HG03565 (cell line): Measurements from ENCODE around the gene C8G.

ENCODE experiments used
- ATAC-seq: cut with Tn5 transposase; IDR thresholded peaks from one replicate; pipeline ENCODE4 v1.9.1; 2021; ENCODE audit warnings: mild to moderate bottlenecking, moderate library complexity; ENCODE audit not compliant: unreplicated experiment

C8G gene

DNA sequence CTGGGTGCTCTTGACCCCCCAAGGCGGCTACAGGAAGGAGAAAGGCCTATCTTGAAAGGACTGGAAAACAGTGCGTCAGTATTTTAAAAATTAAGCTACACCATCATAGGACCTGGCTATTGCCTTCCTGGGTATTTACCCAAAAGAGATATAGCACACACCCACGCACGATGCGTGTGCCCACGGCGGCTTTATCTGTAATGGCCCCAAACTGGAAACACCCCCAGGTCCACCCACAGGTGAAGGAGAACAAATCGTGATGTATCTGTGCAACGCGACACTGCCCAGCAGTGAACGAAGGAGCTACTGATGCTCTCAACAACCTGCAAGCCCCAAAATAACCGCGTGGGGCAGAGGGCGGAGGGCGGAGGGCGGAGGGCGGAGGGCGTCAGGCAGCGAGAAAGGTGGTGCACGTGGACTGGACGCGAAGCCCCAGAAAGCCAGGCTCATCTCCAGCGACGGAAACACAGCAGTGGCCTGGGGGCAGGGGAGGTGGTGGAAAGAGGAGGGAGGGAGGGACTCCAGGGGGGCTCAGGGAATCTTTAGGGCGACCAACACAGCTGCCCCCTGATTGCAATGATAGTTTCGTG, 19.9 kb downstream of the C8G start:
- no peak for ATAC-seq

DNA sequence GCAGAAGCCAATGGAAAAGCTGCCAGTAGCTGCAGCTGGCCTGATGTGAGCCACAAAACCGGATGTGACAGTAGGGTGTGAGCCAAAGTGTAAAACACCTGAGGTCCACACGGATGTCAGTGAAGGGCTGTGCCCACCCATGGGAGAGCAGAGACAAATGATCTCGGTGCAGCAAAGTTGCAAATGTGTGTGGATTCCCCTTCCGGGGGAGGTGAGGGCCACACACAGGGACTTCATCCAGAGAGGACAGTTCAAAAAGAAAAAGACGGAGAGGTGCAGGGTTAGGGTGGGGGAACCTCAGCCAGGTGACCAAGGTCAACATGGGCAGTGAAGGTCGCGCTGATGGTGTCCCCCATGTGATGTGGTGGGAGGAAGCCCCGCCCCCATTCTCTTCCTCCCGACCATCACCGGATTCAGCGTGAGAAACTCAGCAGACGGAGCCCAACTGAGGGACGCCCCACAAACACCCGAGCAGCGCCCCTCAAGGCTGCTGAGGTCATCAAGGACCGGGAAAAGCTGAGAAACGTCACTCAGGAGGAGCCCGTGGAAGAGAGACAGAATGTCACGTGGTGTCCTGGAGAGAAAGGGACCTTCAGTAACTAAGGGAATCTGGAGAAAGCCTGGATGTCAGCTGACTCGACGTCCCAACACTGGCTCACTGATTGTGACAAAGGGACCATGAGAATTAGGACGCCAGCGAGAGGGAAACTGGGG, 20.9 kb downstream of the C8G start:
- ATAC-seq, result no peak

DNA sequence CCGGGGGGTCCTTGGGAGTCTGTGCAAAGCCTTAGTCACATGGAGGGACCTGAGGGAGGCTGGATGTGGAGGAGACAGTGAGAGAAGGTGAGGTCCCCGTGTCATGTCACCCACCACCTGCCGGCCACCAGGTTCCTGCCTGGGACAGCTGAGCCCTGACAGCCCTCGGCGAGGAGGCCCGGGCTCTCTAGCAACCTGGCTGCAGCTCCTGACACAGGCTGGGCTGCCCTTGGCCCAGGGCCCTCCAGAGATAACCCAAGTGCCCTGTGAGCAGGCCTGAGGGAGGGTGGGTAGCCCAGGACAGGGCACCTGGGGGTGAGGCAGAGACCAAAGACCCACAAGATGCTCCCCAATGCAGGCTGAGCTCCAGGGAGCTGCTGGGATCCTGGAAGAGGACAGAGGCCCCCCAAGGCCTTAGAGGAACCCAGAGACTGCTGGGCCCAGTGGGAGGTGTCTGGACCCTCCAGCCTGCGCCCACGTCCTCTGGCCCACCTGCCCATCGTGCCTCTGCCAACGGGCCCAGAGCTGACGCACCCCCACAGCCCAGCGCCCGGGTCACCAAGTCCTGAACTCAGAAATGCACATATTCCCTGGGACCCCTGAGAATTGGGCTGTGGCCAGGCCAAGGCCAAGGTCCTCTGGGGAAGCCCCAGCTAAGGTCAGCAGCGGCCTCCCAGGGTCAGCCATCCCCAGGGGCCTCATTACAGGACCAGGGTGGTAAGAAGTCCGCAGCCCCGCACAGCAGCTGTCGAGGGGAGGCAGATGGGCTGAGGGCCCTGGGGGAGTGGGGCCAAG, 23.5 kb downstream of the C8G start:
- no peak for ATAC-seq

GRCh38 chr9:136969150-136969549, 24.1 kb downstream of the C8G start:
- ATAC-seq, result no peak

DNA sequence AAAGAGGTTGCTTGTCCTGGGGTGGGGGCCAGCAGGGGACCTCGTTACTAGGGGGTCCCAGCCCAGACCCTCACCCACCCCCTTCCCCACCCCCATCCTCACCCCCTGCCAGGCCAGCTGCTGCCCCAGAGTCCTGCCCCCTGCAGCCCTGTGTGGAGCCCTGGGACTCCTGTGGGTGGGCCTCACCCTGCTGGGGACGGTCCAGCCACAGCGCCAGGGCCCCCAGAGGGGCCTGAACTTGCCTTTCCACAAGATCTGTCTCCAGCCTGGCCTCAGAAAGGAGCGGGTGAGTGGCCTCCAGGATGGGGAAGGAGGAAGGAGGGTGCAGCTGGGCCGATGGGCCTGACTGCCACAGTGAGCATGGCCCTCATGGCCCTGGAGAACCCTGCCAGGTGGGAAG, 24.7 kb downstream of the C8G start:
- no peak for ATAC-seq

DNA sequence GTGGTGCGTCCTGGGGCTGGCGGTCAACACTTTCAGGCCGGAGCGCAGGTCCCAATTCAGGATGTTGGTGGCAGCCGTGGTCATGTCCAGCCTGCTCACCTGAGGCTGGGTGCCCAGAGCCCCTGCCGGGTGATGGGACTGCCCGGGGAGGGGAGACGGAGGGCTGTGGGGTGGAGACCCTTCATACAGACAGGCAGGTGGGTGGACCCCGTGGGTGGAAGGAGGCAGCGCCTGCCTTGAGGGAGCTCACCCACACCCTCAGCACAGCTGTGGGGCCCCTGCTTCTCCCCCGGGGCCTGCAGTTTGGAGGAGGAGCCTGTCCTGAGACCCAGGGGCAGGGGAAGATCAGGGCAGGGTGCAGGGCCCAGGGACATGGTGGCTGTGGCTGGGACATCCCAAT, 25.3 kb downstream of the C8G start:
- no peak for ATAC-seq

- ATAC-seq, result no peak
These were observed 26.7 kb downstream of the C8G start for GRCh38 chr9:136971746-136972145.

DNA sequence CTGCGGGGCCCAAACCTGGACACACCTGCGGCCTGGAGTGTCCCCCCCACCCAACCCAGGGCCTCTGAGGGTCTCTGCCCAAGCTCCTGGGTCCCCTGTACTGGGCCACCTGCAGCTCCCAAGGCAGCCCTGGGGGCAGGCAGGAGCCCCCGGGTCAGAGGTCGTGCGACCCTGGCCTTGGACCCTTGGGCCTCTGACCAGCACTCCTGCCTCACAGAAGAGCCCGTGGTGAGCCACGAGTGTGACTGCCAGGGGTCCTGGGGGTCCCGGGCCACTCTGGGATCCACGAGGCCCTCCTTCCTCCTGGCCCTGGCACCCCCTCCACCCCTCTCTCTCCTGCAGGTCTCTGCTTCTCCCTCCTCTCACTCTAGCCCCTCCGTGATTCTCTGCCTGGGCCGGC, 27.3 kb downstream of the C8G start:
- no peak for ATAC-seq

- no peak for ATAC-seq
These were observed 27.7 kb downstream of the C8G start for GRCh38 chr9:136972743-136973142.

DNA sequence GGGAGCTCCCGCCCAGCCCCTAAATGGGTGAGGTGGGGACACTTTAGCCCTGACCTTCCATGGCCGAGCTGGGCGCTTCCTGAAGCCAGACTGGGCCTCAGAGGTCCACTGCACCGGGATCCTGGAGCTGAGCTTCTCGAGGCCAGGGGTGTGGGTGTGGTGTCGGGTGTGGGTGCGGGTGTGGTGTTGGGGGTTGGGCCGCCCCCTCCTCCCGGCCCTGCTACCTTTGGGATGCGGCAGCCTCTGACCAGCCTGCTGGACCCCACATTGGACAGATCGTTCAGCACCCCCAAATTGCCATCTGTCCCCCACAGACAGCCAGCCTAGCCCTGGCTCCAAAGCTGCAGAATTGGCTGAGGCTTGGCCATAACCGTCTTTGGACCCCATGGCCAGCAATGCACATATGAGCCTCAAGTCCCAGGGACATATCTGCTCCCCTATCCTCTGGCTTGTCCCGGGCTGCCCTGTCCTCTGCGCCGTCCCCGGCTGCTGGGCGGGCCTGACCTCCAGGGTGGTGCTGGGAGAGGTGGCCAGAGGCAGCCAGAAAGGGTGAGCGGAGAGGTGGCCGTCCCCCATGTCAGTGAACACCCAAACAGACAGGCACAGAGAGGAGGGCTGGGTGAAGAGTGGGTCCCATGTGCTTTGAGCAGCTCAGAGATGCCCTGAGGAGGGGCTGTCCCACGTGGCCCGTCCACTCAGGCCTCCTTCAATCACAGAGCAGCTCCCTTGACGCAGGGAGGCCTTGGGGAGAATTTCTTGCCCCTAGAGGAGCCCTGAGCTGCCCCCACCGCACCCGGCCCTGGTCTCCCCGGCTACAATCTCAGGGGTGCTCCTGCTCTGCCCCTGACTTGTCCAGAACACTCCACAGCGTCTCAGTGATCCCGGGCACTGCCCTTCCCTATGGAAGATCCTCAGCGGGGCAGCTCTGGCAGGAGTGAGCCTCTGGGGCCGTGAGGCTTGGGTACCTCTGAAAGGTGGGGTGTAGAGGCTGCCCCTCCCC, 28.9 kb downstream of the C8G start:
- no peak for ATAC-seq

GRCh38 chr9:136974817-136975535, 29.9 kb downstream of the C8G start:
- ATAC-seq, result no peak

GRCh38 chr9:136975644-136976043, 30.6 kb downstream of the C8G start:
- ATAC-seq, result no peak

GRCh38 chr9:136977223-136977622, 32.2 kb downstream of the C8G start, which contains the start of gene PTGDS:
Gene PTGDS (plus strand): TSS chr9:136977504. CDS start chr9:136977579, 75 bp downstream.
- ATAC-seq, result no peak

GRCh38 chr9:136977649-136978072, 32.6 kb downstream of the C8G start:
- no peak for ATAC-seq

DNA sequence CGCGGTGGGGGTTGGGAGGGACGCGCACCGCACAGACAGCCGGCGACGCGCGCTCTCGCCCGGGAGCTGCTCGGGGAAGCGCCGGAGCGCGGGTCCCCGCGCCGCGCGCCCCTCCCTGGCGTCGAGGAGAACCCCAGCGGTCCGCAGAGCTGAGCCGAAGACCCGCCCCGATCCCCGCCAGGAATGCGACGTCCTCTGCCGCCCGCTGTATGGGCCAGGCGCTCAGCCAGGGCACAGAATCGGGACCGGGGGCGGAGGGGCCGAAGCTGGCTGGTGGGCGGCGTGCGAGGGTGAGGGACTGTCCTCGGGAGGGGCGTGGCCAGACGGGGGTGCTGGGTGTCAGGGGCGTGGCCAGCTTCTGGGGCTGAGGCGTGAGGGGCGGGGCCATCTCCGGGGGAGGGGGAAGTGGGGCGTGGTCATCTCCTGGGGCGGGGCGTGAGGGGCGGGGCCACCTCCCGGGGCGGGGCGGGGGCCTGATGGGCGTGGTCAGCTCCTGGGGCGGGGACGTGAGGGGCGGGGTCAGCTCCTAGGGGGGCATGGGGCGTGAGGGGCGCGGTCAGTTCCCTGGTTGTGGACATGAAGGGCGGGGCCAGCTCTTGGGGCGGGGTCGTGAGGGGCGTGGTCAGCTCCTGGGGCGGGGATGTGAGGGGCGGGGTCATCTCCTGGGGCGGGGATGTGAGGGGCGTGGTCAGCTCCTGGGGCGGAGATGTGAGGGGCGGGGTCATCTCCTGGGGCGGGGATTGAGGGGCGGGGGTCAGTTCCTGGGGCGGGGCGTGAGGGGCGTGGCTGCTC, 33.2 kb downstream of the C8G start:
- ATAC-seq, result no peak

GRCh38 chr9:136978865-136979544, 34.0 kb downstream of the C8G start:
- ATAC-seq, result no peak

GRCh38 chr9:136979769-136980587, 34.9 kb downstream of the C8G start:
- ATAC-seq, result no peak
